ENCODE results near the gene COLEC12.

The COLEC12 gene

GRCh38 chr18:356778-357177 is 143.7 kb downstream of the COLEC12 start:
- Histone ChIP-seq H3K27ac (ENCODE audit: low read depth, low read length) (no peak overlapping the region), H3K27me3 (ENCODE audit: insufficient read depth, low read length) (no peaks in the 10 kb centered on the region), H3K36me3 (ENCODE audit: insufficient read depth, low read length) (no peaks in the 10 kb centered on the region), H2AFZ (ENCODE audit: low read length, unreplicated experiment) (no peak overlapping the region), H3K4me1 (ENCODE audit: control insufficient read depth, insufficient read depth, low read length, unreplicated experiment) (peaks cover 17% of the 10 kb centered on the region), H3K4me3 (ENCODE audit: low read depth, low read length) (no peak overlapping the region), H3K79me2 (ENCODE audit: control insufficient read depth, insufficient read depth, low read length, unreplicated experiment) (no peaks in the 10 kb centered on the region)

- H2AFZ ChIP-seq (ENCODE audit: low read length, unreplicated experiment) = no peak overlapping the region
- H3K27ac ChIP-seq (ENCODE audit: low read depth, low read length) = no peak overlapping the region
- H3K4me3 ChIP-seq (ENCODE audit: low read depth, low read length) = no peak overlapping the region
Observed at GRCh38 chr18:355678-356077, 144.8 kb downstream of the COLEC12 start.

GRCh38 chr18:354471-354870 is 146.0 kb downstream of the COLEC12 start:
- no peaks in the 10 kb centered on the region for H3K27me3 ChIP-seq (ENCODE audit: insufficient read depth, low read length)
- H2AFZ ChIP-seq (ENCODE audit: low read length, unreplicated experiment) = peak overlapping the region; percentile 39
- H3K36me3 ChIP-seq (ENCODE audit: insufficient read depth, low read length) = no peaks in the 10 kb centered on the region
- H3K27ac ChIP-seq (ENCODE audit: low read depth, low read length) = no peak overlapping the region
- no peaks in the 10 kb centered on the region for H3K79me2 ChIP-seq (ENCODE audit: control insufficient read depth, insufficient read depth, low read length, unreplicated experiment)
- H3K4me3 ChIP-seq (ENCODE audit: low read depth, low read length) = no peak overlapping the region
- H3K4me1 ChIP-seq (ENCODE audit: control insufficient read depth, insufficient read depth, low read length, unreplicated experiment) = peaks cover 8% of the 10 kb centered on the region

More at GRCh38 chr18:355678-356077, 144.8 kb downstream of the COLEC12 start:
- H3K27me3 ChIP-seq (ENCODE audit: insufficient read depth, low read length) = no peaks in the 10 kb centered on the region
- no peaks in the 10 kb centered on the region for H3K79me2 ChIP-seq (ENCODE audit: control insufficient read depth, insufficient read depth, low read length, unreplicated experiment)
- no peaks in the 10 kb centered on the region for H3K36me3 ChIP-seq (ENCODE audit: insufficient read depth, low read length)
- peaks cover 8% of the 10 kb centered on the region for H3K4me1 ChIP-seq (ENCODE audit: control insufficient read depth, insufficient read depth, low read length, unreplicated experiment)

GRCh38 chr18:354003-354402 is 146.5 kb downstream of the COLEC12 start:
- H3K27me3 ChIP-seq (ENCODE audit: insufficient read depth, low read length) = no peaks in the 10 kb centered on the region
- H3K79me2 ChIP-seq (ENCODE audit: control insufficient read depth, insufficient read depth, low read length, unreplicated experiment) = no peaks in the 10 kb centered on the region
- H2AFZ ChIP-seq (ENCODE audit: low read length, unreplicated experiment) = peak overlapping the region; percentile 39
- H3K36me3 ChIP-seq (ENCODE audit: insufficient read depth, low read length) = no peaks in the 10 kb centered on the region
- no peak overlapping the region for H3K4me3 ChIP-seq (ENCODE audit: low read depth, low read length)
- H3K27ac ChIP-seq (ENCODE audit: low read depth, low read length) = 0 out of 2 replicates have a peak overlapping the region, but pooled peaks have one; percentile 35
- peaks cover 8% of the 10 kb centered on the region for H3K4me1 ChIP-seq (ENCODE audit: control insufficient read depth, insufficient read depth, low read length, unreplicated experiment)

GRCh38 chr18:352438-352837 is 148.1 kb downstream of the COLEC12 start:
- Histone ChIP-seq H3K36me3 (ENCODE audit: insufficient read depth, low read length) (no peaks in the 10 kb centered on the region), H3K27ac (ENCODE audit: low read depth, low read length) (no peak overlapping the region), H3K27me3 (ENCODE audit: insufficient read depth, low read length) (0 out of 2 replicates have a peak, but pooled peaks cover 6% of the 10 kb centered on the region), H3K4me3 (ENCODE audit: low read depth, low read length) (no peak overlapping the region), H3K79me2 (ENCODE audit: control insufficient read depth, insufficient read depth, low read length, unreplicated experiment) (no peaks in the 10 kb centered on the region), H2AFZ (ENCODE audit: low read length, unreplicated experiment) (no peak overlapping the region), H3K4me1 (ENCODE audit: control insufficient read depth, insufficient read depth, low read length, unreplicated experiment) (peaks cover 8% of the 10 kb centered on the region)

- H3K4me1 ChIP-seq (ENCODE audit: control insufficient read depth, insufficient read depth, low read length, unreplicated experiment) = peaks cover 8% of the 10 kb centered on the region
- H3K36me3 ChIP-seq (ENCODE audit: insufficient read depth, low read length) = no peaks in the 10 kb centered on the region
- H3K27ac ChIP-seq (ENCODE audit: low read depth, low read length) = no peak overlapping the region
- no peak overlapping the region for H3K4me3 ChIP-seq (ENCODE audit: low read depth, low read length)
- no peaks in the 10 kb centered on the region for H3K79me2 ChIP-seq (ENCODE audit: control insufficient read depth, insufficient read depth, low read length, unreplicated experiment)
- H2AFZ ChIP-seq (ENCODE audit: low read length, unreplicated experiment) = no peak overlapping the region
- H3K27me3 ChIP-seq (ENCODE audit: insufficient read depth, low read length) = peaks cover 13% of the 10 kb centered on the region; the same call in 1 of the 2 replicates
Observed at GRCh38 chr18:350953-351572, 149.4 kb downstream of the COLEC12 start.

GRCh38 chr18:346600-346999 is 153.9 kb downstream of the COLEC12 start:
- H3K36me3 ChIP-seq (ENCODE audit: insufficient read depth, low read length) = no peaks in the 10 kb centered on the region
- H3K27me3 ChIP-seq (ENCODE audit: insufficient read depth, low read length) = peaks cover 31% of the 10 kb centered on the region; the same call in 1 of the 2 replicates
- no peaks in the 10 kb centered on the region for H3K4me1 ChIP-seq (ENCODE audit: control insufficient read depth, insufficient read depth, low read length, unreplicated experiment)
- no peaks in the 10 kb centered on the region for H3K79me2 ChIP-seq (ENCODE audit: control insufficient read depth, insufficient read depth, low read length, unreplicated experiment)
- H2AFZ ChIP-seq (ENCODE audit: low read length, unreplicated experiment) = no peak overlapping the region
- no peak overlapping the region for H3K4me3 ChIP-seq (ENCODE audit: low read depth, low read length)
- no peak overlapping the region for H3K27ac ChIP-seq (ENCODE audit: low read depth, low read length)

- Histone ChIP-seq H3K4me3 (ENCODE audit: low read depth, low read length) (no peak overlapping the region), H3K79me2 (ENCODE audit: control insufficient read depth, insufficient read depth, low read length, unreplicated experiment) (no peaks in the 10 kb centered on the region), H3K36me3 (ENCODE audit: insufficient read depth, low read length) (no peaks in the 10 kb centered on the region), H3K27me3 (ENCODE audit: insufficient read depth, low read length) (peaks cover 22% of the 10 kb centered on the region; the same call in 1 of the 2 replicates), H3K27ac (ENCODE audit: low read depth, low read length) (no peak overlapping the region), H3K4me1 (ENCODE audit: control insufficient read depth, insufficient read depth, low read length, unreplicated experiment) (no peaks in the 10 kb centered on the region), H2AFZ (ENCODE audit: low read length, unreplicated experiment) (no peak overlapping the region)
Observed at GRCh38 chr18:341102-341501, 159.4 kb downstream of the COLEC12 start.

- no peak overlapping the region for H3K4me3 ChIP-seq (ENCODE audit: low read depth, low read length)
- no peaks in the 10 kb centered on the region for H3K79me2 ChIP-seq (ENCODE audit: control insufficient read depth, insufficient read depth, low read length, unreplicated experiment)
- no peak overlapping the region for H2AFZ ChIP-seq (ENCODE audit: low read length, unreplicated experiment)
- no peaks in the 10 kb centered on the region for H3K4me1 ChIP-seq (ENCODE audit: control insufficient read depth, insufficient read depth, low read length, unreplicated experiment)
- no peaks in the 10 kb centered on the region for H3K36me3 ChIP-seq (ENCODE audit: insufficient read depth, low read length)
- peaks cover 18% of the 10 kb centered on the region; the same call in 1 of the 2 replicates for H3K27me3 ChIP-seq (ENCODE audit: insufficient read depth, low read length)
- no peak overlapping the region for H3K27ac ChIP-seq (ENCODE audit: low read depth, low read length)
Observed at GRCh38 chr18:340044-340443, 160.5 kb downstream of the COLEC12 start.

GRCh38 chr18:339200-339599 is 161.3 kb downstream of the COLEC12 start:
- no peaks in the 10 kb centered on the region for H3K36me3 ChIP-seq (ENCODE audit: insufficient read depth, low read length)
- no peaks in the 10 kb centered on the region for H3K4me1 ChIP-seq (ENCODE audit: control insufficient read depth, insufficient read depth, low read length, unreplicated experiment)
- no peak overlapping the region for H3K4me3 ChIP-seq (ENCODE audit: low read depth, low read length)
- H3K27ac ChIP-seq (ENCODE audit: low read depth, low read length) = no peak overlapping the region
- H3K79me2 ChIP-seq (ENCODE audit: control insufficient read depth, insufficient read depth, low read length, unreplicated experiment) = no peaks in the 10 kb centered on the region
- no peak overlapping the region for H2AFZ ChIP-seq (ENCODE audit: low read length, unreplicated experiment)
- peaks cover 12% of the 10 kb centered on the region; the same call in 1 of the 2 replicates for H3K27me3 ChIP-seq (ENCODE audit: insufficient read depth, low read length)

- H3K36me3 ChIP-seq (ENCODE audit: insufficient read depth, low read length) = no peaks in the 10 kb centered on the region
- no peak overlapping the region for H3K4me3 ChIP-seq (ENCODE audit: low read depth, low read length)
- H3K27me3 ChIP-seq (ENCODE audit: insufficient read depth, low read length) = peaks cover 3% of the 10 kb centered on the region; the same call in 1 of the 2 replicates
- no peak overlapping the region for H3K27ac ChIP-seq (ENCODE audit: low read depth, low read length)
- H3K4me1 ChIP-seq (ENCODE audit: control insufficient read depth, insufficient read depth, low read length, unreplicated experiment) = no peaks in the 10 kb centered on the region
- no peak overlapping the region for H2AFZ ChIP-seq (ENCODE audit: low read length, unreplicated experiment)
- H3K79me2 ChIP-seq (ENCODE audit: control insufficient read depth, insufficient read depth, low read length, unreplicated experiment) = no peaks in the 10 kb centered on the region
Observed at GRCh38 chr18:336713-337112, 163.8 kb downstream of the COLEC12 start.

Measured in ACC112 (cell line).